Brain microvascular endothelial cell (primary cell): ENCODE measurements around the gene ZNF397.

Experiments used
- DNase-seq: peaks from one replicate; pipeline ENCODE4 v3.0.0-alpha.2; 2020
- H3K27ac ChIP-seq: fragments of 250-450 bp; sonication (Bioruptor Pico); 2 replicates; pipeline ENCODE4 v1.5.1; 2020; ENCODE audit warnings: mild to moderate bottlenecking, moderate library complexity
- H3K27me3 ChIP-seq: fragments of 250-450 bp; sonication (Bioruptor Pico); replicated peaks from 2 replicates; pipeline ENCODE4 v1.5.1; 2020; ENCODE audit warnings: mild to moderate bottlenecking
- H3K36me3 ChIP-seq: fragments of 250-450 bp; sonication (Bioruptor Pico); replicated peaks from 2 replicates; pipeline ENCODE4 v1.5.1; 2020; ENCODE audit warnings: mild to moderate bottlenecking
- H3K4me3 ChIP-seq: 2 replicates; pipeline ENCODE4 v1.5.1; 2011; ENCODE audit warnings: low read depth, mild to moderate bottlenecking, control low read depth, low read length, moderate library complexity
- in situ Hi-C: cut with HindIII; loops from 2 replicates; pipeline ENCODE4 v1.10.0; 2017; ENCODE audit warnings: low sequenced_read_pairs, low pct_ligation_motif_present
- TF ChIP-seq, protein P1 (sequence below): IDR thresholded peaks from 2 replicates; pipeline ENCODE4 v1.5.1; 2011; ENCODE audit warnings: low read depth, mild to moderate bottlenecking, moderate library complexity, low read length, control low read depth, inconsistent platforms; ENCODE audit errors: missing control alignments

ZNF397 gene

DNA sequence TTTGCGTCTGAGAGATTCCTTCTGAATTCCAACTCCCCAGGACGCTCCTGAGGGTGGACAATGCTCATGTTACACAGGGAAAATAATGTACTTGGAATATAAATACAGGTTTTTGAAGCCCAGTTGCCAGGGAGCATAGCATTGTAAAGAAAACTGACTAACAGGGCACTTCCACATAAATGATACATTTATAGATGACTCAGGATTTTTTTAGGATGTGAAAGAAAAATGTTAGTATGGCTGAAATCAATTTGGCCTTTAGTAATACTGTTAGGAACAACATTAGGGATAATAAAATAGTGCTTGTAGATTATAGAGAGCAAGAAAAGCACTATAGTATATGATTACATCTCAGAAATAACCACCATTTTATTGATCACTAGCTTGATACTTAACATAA lies 23.6 kb downstream of the ZNF397 start:
- no peak for DNase-seq
- Histone ChIP-seq H3K27me3 (no peaks in the 10 kb centered on the region), H3K4me3 (no peak overlapping the region), H3K36me3 (peaks cover 5% of the 10 kb centered on the region), H3K27ac (no peak overlapping the region)
- TF ChIP-seq, protein P1, sequence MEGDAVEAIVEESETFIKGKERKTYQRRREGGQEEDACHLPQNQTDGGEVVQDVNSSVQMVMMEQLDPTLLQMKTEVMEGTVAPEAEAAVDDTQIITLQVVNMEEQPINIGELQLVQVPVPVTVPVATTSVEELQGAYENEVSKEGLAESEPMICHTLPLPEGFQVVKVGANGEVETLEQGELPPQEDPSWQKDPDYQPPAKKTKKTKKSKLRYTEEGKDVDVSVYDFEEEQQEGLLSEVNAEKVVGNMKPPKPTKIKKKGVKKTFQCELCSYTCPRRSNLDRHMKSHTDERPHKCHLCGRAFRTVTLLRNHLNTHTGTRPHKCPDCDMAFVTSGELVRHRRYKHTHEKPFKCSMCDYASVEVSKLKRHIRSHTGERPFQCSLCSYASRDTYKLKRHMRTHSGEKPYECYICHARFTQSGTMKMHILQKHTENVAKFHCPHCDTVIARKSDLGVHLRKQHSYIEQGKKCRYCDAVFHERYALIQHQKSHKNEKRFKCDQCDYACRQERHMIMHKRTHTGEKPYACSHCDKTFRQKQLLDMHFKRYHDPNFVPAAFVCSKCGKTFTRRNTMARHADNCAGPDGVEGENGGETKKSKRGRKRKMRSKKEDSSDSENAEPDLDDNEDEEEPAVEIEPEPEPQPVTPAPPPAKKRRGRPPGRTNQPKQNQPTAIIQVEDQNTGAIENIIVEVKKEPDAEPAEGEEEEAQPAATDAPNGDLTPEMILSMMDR, result no peak
- in situ Hi-C loops, result no loop called here

- TF ChIP-seq, protein P1, result no peak
- no peaks in the 10 kb centered on the region for H3K27me3 ChIP-seq
- peaks cover 5% of the 10 kb centered on the region for H3K36me3 ChIP-seq
- peak overlapping the region; percentile 52 for H3K4me3 ChIP-seq
- peak; percentile 7 for DNase-seq
- no peak overlapping the region for H3K27ac ChIP-seq
- in situ Hi-C loops, result no loop called here
Observed at GRCh38 chr18:35267161-35267651, 26.4 kb downstream of the ZNF397 start.

DNA sequence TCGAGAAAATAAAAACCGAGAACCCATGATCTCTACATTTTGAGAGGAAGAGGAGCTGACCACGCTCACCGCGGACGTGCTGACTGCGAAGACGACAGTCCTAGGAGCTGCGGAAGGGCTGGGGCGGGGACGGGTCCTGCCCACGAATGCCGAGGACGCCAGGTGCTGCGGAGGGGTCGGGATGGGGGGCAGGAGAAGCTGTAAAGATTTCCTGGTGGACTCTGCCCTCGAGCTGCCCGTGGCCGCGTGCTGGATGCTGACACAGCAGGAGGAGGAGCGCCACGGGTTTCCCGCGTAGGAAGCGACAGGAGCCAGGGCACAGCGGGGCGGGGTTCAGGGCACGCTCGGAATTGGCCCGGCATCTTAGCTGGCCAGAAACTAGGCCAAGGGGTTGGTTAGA lies 27.0 kb downstream of the ZNF397 start:
- Histone ChIP-seq H3K27me3 (no peaks in the 10 kb centered on the region), H3K36me3 (no peaks in the 10 kb centered on the region), H3K27ac (no peak overlapping the region), H3K4me3 (peak overlapping the region; percentile 52)
- no peak for DNase-seq
- in situ Hi-C loops, result no loop called here
- TF ChIP-seq, protein P1, result no peak

- in situ Hi-C loops, result no loop called here
- Histone ChIP-seq H3K27ac (no peak overlapping the region), H3K4me3 (no peak overlapping the region), H3K27me3 (no peaks in the 10 kb centered on the region), H3K36me3 (no peaks in the 10 kb centered on the region)
- no peak for DNase-seq
- TF ChIP-seq, protein P1, result no peak
Observed at GRCh38 chr18:35268821-35269220, 28.0 kb downstream of the ZNF397 start.

GRCh38 chr18:35271656-35272055 lies 30.8 kb downstream of the ZNF397 start:
- in situ Hi-C loops, result no loop called here
- no peak for DNase-seq

GRCh38 chr18:35276267-35276666 lies 35.4 kb downstream of the ZNF397 start:
- no peaks in the 10 kb centered on the region for H3K27me3 ChIP-seq
- no peaks in the 10 kb centered on the region for H3K36me3 ChIP-seq
- in situ Hi-C loops, result no loop called here
- no peak overlapping the region for H3K4me3 ChIP-seq
- TF ChIP-seq, protein P1, result no peak
- DNase-seq, result no peak
- no peak overlapping the region for H3K27ac ChIP-seq

More at GRCh38 chr18:35271656-35272055, 30.8 kb downstream of the ZNF397 start:
- Histone ChIP-seq H3K36me3 (no peaks in the 10 kb centered on the region), H3K27me3 (no peaks in the 10 kb centered on the region), H3K4me3 (no peak overlapping the region), H3K27ac (no peak overlapping the region)
- TF ChIP-seq, protein P1, result no peak
